Measurements from ENCODE around the gene NDUFS5. TPM values are rescaled to one million over a fixed set of nuclear protein-coding genes. Genes with fewer than 3 reads are reported as not detected.
"Not testable (repeated sequence)": the region's sequence is repeated elsewhere in the genome, so short reads cannot be mapped to it uniquely, and the experiment has no call there.

The NDUFS5 gene
- polyA plus RNA-seq, 1 donor (not counting 4 experiments of a cell fraction or from before 2014, with no cell fraction given) = 977 TPM

GRCh38 chr1:39063775-39064174 is 37.6 kb downstream of the NDUFS5 start:
- H3K4me2 ChIP-seq (ENCODE audit: control insufficient read depth, extremely low read depth, insufficient read depth, low read depth, low read length) = no peak overlapping the region
- H3K36me3 ChIP-seq (ENCODE audit: control insufficient read depth in 2 of 2, extremely low read depth in 1 of 2, insufficient read depth in 2 of 2, low read length in 2 of 2) = no peaks in the 10 kb centered on the region
- TF ChIP-seq EZH2 (IDR thresholded peaks at IDR 0.05; ENCODE audit: low read length) (no peak), CTCF (optimal IDR thresholded peaks at IDR 0.05 in 1 of 3, IDR thresholded peaks at IDR 0.05 in 1 of 3, conservative IDR thresholded peaks at IDR 0.05 in 1 of 3; ENCODE audit: extremely low read depth in 1 of 3, insufficient read depth in 2 of 3, low read length in 3 of 3) (no peak)
- no peak overlapping the region for H3K4me3 ChIP-seq (ENCODE audit: control insufficient read depth in 2 of 3, extremely low read depth in 1 of 3, insufficient read depth in 2 of 3, low read depth in 1 of 3, low read length in 3 of 3)
- H3K9me1 ChIP-seq (ENCODE audit: control insufficient read depth, extremely low read depth, insufficient read depth, low read length) = no peaks in the 10 kb centered on the region
- H3K4me1 ChIP-seq (ENCODE audit: control insufficient read depth, extremely low read depth, insufficient read depth, low read length) = no peaks in the 10 kb centered on the region
- no peak overlapping the region for H2AFZ ChIP-seq (ENCODE audit: control insufficient read depth, low read length)
- no peak overlapping the region for H3K9ac ChIP-seq (ENCODE audit: control insufficient read depth, extremely low read depth, insufficient read depth, low read length)
- dilution Hi-C loops (cut with MboI; ENCODE audit: extremely low pct_ligation_motif_present, low sequenced_read_pairs) = no loop called here
- H3K27ac ChIP-seq (ENCODE audit: control insufficient read depth, insufficient read depth, low read length) = no peak overlapping the region
- no peaks in the 10 kb centered on the region for H4K20me1 ChIP-seq (ENCODE audit: control insufficient read depth, extremely low read depth, insufficient read depth, low read length)
- H3K79me2 ChIP-seq (ENCODE audit: control insufficient read depth, insufficient read depth, low read length) = no peaks in the 10 kb centered on the region
- H3K27me3 ChIP-seq (ENCODE audit: control insufficient read depth, extremely low read depth, insufficient read depth, low read length) = no peaks in the 10 kb centered on the region
- H3K9me3 ChIP-seq (ENCODE audit: control insufficient read depth, low read depth, low read length) = no peaks in the 10 kb centered on the region
- DNase-seq (ENCODE audit: low read depth, low spot score) = no peak
- no peak for FAIRE-seq

- H3K4me2 ChIP-seq (ENCODE audit: control insufficient read depth, extremely low read depth, insufficient read depth, low read depth, low read length) = no peak overlapping the region
- peak overlapping the region; percentile 33 for H2AFZ ChIP-seq (ENCODE audit: control insufficient read depth, low read length)
These were observed 39.4 kb downstream of the NDUFS5 start for GRCh38 chr1:39065542-39065941.

GRCh38 chr1:39068227-39068626 is 42.1 kb downstream of the NDUFS5 start:
- H2AFZ ChIP-seq (ENCODE audit: control insufficient read depth, low read length); FAIRE-seq; H3K27ac ChIP-seq (ENCODE audit: control insufficient read depth, insufficient read depth, low read length); H3K9ac ChIP-seq (ENCODE audit: control insufficient read depth, extremely low read depth, insufficient read depth, low read length); H3K79me2 ChIP-seq (ENCODE audit: control insufficient read depth, insufficient read depth, low read length); H3K4me2 ChIP-seq (ENCODE audit: control insufficient read depth, extremely low read depth, insufficient read depth, low read depth, low read length); H3K9me1 ChIP-seq (ENCODE audit: control insufficient read depth, extremely low read depth, insufficient read depth, low read length); H3K4me1 ChIP-seq (ENCODE audit: control insufficient read depth, extremely low read depth, insufficient read depth, low read length); H3K36me3 ChIP-seq (ENCODE audit: control insufficient read depth in 2 of 2, extremely low read depth in 1 of 2, insufficient read depth in 2 of 2, low read length in 2 of 2); H4K20me1 ChIP-seq (ENCODE audit: control insufficient read depth, extremely low read depth, insufficient read depth, low read length); DNase-seq (ENCODE audit: low read depth, low spot score); dilution Hi-C loops (cut with MboI; ENCODE audit: extremely low pct_ligation_motif_present, low sequenced_read_pairs); H3K27me3 ChIP-seq (ENCODE audit: control insufficient read depth, extremely low read depth, insufficient read depth, low read length); H3K4me3 ChIP-seq (ENCODE audit: control insufficient read depth in 2 of 3, extremely low read depth in 1 of 3, insufficient read depth in 2 of 3, low read depth in 1 of 3, low read length in 3 of 3); H3K9me3 ChIP-seq (ENCODE audit: control insufficient read depth, low read depth, low read length): not testable (repeated sequence)

More at GRCh38 chr1:39065542-39065941, 39.4 kb downstream of the NDUFS5 start:
- dilution Hi-C loops (cut with MboI; ENCODE audit: extremely low pct_ligation_motif_present, low sequenced_read_pairs) = no loop called here
- Histone ChIP-seq H4K20me1 (ENCODE audit: control insufficient read depth, extremely low read depth, insufficient read depth, low read length) (no peaks in the 10 kb centered on the region), H3K36me3 (ENCODE audit: control insufficient read depth in 2 of 2, extremely low read depth in 1 of 2, insufficient read depth in 2 of 2, low read length in 2 of 2) (no peaks in the 10 kb centered on the region), H3K27me3 (ENCODE audit: control insufficient read depth, extremely low read depth, insufficient read depth, low read length) (no peaks in the 10 kb centered on the region), H3K79me2 (ENCODE audit: control insufficient read depth, insufficient read depth, low read length) (no peaks in the 10 kb centered on the region), H3K27ac (ENCODE audit: control insufficient read depth, insufficient read depth, low read length) (no peak overlapping the region), H3K9ac (ENCODE audit: control insufficient read depth, extremely low read depth, insufficient read depth, low read length) (no peak overlapping the region), H3K4me1 (ENCODE audit: control insufficient read depth, extremely low read depth, insufficient read depth, low read length) (no peaks in the 10 kb centered on the region), H3K4me3 (ENCODE audit: control insufficient read depth in 2 of 3, extremely low read depth in 1 of 3, insufficient read depth in 2 of 3, low read depth in 1 of 3, low read length in 3 of 3) (no peak overlapping the region), H3K9me3 (ENCODE audit: control insufficient read depth, low read depth, low read length) (no peaks in the 10 kb centered on the region), H3K9me1 (ENCODE audit: control insufficient read depth, extremely low read depth, insufficient read depth, low read length) (no peaks in the 10 kb centered on the region)
- DNase-seq (ENCODE audit: low read depth, low spot score) = no peak
- TF ChIP-seq CTCF (optimal IDR thresholded peaks at IDR 0.05 in 1 of 3, IDR thresholded peaks at IDR 0.05 in 1 of 3, conservative IDR thresholded peaks at IDR 0.05 in 1 of 3; ENCODE audit: extremely low read depth in 1 of 3, insufficient read depth in 2 of 3, low read length in 3 of 3) = no peak
- no peak for TF ChIP-seq EZH2 (IDR thresholded peaks at IDR 0.05; ENCODE audit: low read length)
- FAIRE-seq = no peak

GRCh38 chr1:39071557-39071956 is 45.4 kb downstream of the NDUFS5 start:
- H3K4me2 ChIP-seq (ENCODE audit: control insufficient read depth, extremely low read depth, insufficient read depth, low read depth, low read length) = not testable (repeated sequence)

More at GRCh38 chr1:39071557-39071956, 45.4 kb downstream of the NDUFS5 start:
- H3K9ac ChIP-seq (ENCODE audit: control insufficient read depth, extremely low read depth, insufficient read depth, low read length); H3K27ac ChIP-seq (ENCODE audit: control insufficient read depth, insufficient read depth, low read length); H4K20me1 ChIP-seq (ENCODE audit: control insufficient read depth, extremely low read depth, insufficient read depth, low read length); H3K4me3 ChIP-seq (ENCODE audit: control insufficient read depth in 2 of 3, extremely low read depth in 1 of 3, insufficient read depth in 2 of 3, low read depth in 1 of 3, low read length in 3 of 3); H3K36me3 ChIP-seq (ENCODE audit: control insufficient read depth in 2 of 2, extremely low read depth in 1 of 2, insufficient read depth in 2 of 2, low read length in 2 of 2); DNase-seq (ENCODE audit: low read depth, low spot score); FAIRE-seq; H3K9me3 ChIP-seq (ENCODE audit: control insufficient read depth, low read depth, low read length); H2AFZ ChIP-seq (ENCODE audit: control insufficient read depth, low read length); H3K27me3 ChIP-seq (ENCODE audit: control insufficient read depth, extremely low read depth, insufficient read depth, low read length); dilution Hi-C loops (cut with MboI; ENCODE audit: extremely low pct_ligation_motif_present, low sequenced_read_pairs); H3K9me1 ChIP-seq (ENCODE audit: control insufficient read depth, extremely low read depth, insufficient read depth, low read length); H3K4me1 ChIP-seq (ENCODE audit: control insufficient read depth, extremely low read depth, insufficient read depth, low read length); H3K79me2 ChIP-seq (ENCODE audit: control insufficient read depth, insufficient read depth, low read length): not testable (repeated sequence)
